ENCODE measurements around the gene SETD7.
"Not testable (repeated sequence)": the region's sequence is repeated elsewhere in the genome, so short reads cannot be mapped to it uniquely, and the experiment has no call there.

The SETD7 gene

DNA sequence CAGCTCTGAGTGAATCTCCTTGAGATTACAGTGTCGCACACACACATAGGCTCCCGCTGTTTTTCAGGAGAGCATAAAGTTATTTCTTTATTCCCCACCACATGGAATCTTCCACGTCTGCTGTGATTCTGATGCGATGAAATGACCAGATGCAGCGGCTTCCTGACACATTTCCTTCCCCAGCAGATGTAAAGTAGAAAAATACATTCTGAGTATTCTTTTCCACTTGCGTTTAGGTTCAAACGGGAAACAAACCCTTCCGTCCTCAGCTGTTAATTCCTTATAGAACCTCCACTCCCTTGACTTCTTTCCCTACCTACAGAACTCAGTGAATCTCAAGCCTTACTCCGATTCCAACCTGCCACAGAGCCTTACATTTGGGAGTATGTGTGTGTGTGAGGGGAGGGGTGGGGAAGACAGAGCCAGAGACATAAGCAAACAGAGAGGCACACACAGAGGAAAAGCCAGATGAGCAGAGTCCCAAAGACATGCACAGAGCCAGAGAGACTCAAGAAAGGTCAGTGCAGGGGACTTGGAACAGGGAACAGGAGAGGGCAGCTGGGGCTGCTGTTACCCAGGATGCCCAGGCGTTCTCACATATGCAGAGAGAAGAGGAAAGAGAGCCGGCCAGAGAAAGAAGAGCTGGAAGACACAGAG, 47.3 kb downstream of the SETD7 start:
- DNase-seq: no peak

DNA sequence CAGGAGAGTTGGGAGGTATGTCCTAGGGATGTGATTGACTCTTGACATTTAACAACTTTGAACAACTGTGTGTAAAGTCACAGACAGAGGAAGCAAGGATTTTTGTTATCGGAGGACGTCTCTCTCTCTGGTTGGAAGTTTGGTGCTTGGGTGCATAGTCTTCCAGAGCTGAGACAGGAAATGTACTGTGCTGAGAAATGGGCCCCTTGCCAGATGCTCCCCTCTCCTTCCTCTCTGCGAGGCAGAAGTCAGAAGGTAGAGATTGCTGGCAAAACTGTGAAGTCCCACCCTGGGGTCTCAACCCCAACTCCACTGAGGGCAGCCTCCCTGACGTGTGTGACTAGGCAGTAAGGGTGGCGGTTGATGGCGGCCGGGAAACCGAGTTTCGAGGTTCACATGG, 49.2 kb downstream of the SETD7 start:
- no peak for DNase-seq

GRCh38 chr4:139503622-139504166, 52.3 kb downstream of the SETD7 start:
- DNase-seq: no peak

DNA sequence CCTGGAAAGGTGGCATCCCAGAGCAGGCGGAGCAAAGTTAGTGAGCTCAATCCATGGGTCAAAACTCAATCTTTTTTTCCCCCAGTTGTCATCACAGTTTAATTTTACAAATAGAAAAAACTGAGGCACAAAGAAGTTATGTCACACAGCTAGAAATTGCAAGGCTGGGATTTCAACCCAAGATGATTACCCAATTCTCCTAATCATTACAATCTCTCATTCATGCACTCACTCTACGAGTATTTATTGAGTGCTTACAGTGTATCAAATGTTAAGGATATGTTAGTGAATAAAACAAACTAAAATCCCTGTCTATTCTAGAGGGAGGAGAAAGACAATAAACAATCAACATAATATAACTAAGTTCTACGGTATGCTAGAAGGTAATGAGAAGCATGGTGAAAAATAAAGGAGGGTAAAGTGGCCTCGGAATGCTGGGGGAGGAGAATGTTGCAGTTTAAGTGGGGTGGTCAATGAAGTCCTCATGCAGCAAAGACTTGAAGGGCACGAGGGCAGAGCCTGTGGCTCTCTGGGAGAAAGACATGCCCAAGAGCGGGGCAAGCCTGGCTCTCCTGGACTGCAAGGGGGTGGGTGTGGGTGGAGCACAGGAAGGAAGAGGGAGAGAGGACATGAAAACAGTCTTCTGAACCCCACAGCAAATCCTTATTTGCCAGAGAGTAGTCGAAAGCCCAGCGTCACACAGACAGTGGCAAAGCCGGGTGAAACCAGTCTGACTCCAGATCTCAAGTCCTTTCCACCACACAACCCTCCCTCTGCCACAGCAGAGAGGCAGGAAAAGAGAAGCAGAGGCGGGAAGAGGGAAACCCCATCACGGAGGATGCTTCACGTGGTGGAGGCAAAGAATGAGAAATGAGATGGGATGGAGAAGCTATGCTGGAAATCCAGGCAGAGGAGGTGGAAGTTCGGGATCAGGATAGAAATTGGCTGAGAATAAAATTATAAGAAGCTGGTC, 53.8 kb downstream of the SETD7 start:
- no peak for DNase-seq

- no peak for DNase-seq
These were observed 54.5 kb downstream of the SETD7 start for GRCh38 chr4:139501527-139501926.

GRCh38 chr4:139501117-139501516, 54.9 kb downstream of the SETD7 start:
- no peak for DNase-seq

DNA sequence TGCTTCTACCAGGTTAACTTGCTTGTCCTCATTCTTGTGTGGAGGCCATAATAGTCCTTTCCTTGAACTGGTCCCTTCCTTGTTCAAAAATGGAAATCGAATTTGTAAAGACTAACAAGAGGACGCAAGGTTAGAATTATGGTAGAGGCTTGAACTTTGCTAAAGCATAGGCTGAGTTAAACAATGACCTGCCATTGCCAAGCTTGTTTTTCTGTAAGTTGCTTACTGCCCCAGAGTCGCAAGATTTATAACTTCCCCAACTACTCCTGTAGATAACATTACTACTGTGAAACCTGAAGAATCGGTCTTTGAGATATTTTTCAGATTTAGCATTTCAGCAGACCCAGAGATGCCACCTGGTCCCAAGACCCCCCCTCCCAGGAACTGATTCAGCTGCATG, 56.8 kb downstream of the SETD7 start:
- DNase-seq: no peak

DNA sequence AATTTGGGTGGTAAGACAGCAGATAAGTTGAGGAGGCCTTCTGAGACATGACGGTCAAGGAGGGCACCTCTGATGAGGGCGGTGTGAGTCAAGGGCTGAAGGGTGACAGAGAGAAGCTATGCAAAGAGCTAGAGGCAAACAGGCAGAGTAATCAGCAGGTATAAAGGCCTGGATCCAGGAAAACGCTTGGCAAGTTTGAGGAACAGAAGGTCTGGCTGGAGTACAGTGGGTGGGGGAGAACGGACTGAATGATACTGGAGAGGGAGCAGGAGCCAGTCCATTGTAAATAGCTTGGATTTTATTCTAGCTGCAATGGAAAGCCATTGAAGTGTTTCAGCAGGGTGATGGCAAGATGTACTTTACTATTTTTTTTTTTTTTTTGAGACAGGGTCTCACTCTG, 62.8 kb downstream of the SETD7 start:
- no peak for DNase-seq

GRCh38 chr4:139492429-139492828, 63.6 kb downstream of the SETD7 start:
- no peak for DNase-seq

GRCh38 chr4:139489638-139490037, 66.4 kb downstream of the SETD7 start:
- no peak for DNase-seq

DNA sequence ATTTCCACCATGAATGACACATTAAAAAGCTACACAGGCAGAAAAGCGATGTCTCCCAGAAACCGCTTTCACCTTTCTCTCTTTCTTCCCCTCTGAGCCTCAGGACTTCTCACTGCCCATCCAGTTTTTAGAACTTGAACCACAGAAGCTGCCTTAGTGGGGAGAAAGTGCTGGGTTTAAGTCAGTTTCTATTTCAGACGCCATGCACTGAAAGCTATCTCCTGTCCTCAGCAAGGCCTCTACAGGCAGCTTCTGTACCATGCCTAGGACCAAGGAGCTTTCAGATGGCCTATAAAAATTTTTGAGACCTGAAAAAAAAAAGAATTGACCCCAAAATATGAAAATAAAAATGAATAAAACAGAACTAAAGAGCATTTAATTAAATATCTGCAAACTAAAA, 67.6 kb downstream of the SETD7 start:
- no peak for DNase-seq

DNA sequence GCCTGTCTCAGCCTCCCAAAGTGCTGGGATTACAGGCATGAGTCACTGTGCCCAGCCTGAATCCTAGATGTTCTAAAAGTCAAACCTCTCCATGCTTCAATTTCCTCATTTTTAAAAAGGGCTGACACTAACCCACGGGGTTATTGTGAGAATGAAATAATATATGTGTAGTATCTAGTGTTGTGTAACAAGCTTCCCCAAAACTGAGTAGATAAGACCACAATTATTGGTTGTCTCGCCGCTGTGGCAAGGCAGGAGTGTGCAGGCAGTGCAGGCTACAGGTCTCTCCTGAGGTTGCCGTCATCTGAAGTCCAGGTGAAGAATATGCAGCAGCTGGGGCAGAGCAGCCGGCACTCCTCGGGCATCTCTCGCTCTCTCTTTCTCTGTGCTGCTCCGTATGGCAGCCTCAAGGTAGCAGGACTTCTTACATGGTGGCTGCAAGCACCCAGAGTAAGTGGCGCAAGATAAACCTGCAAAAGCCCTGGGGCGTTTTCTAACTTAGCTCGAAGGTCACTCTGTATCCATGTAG, 71.2 kb downstream of the SETD7 start:
- no peak for DNase-seq

DNA sequence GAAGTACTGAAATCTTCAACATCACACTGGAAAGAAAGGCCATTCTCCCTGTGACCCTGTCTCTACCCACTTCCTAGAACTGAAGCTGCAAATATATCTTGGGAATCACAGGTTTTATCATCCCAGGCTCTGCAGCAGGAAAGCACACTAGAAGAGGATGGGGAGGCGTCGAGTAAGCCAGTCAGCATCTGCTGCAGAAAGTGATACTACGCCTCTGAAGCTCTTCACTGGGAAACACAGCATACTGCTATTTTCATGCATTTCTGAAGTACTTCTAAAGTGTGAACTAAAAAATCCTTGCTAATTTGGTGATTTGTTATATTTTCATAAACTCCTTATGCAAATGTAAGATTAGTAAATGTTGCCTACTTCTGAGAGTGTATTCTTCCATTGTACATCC, 73.0 kb downstream of the SETD7 start:
- DNase-seq: no peak

- no peak for DNase-seq
These were observed 74.6 kb downstream of the SETD7 start for GRCh38 chr4:139481465-139481864.

DNA sequence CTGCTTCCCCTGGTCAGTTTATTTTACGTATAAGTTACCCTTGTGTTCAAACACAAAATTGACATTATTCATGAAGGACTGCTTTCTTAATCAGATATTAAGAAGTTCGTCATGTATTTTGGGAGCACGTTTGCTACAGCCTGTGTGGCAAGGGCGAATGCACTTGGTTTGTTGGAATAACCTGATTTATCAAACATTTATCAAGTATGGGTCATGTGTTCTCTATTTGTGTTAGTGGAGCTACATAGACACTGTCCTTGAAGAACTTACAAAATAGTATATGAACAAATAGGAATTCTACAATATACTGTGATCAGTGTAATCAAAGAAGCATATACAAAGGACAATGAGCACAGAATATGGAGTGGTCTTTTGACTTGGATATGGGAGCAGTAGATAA, 79.7 kb downstream of the SETD7 start:
- DNase-seq: no peak

GRCh38 chr4:139472852-139473251, 83.2 kb downstream of the SETD7 start:
- DNase-seq: no peak

GRCh38 chr4:139470997-139471665, 84.9 kb downstream of the SETD7 start:
- DNase-seq: no peak

DNA sequence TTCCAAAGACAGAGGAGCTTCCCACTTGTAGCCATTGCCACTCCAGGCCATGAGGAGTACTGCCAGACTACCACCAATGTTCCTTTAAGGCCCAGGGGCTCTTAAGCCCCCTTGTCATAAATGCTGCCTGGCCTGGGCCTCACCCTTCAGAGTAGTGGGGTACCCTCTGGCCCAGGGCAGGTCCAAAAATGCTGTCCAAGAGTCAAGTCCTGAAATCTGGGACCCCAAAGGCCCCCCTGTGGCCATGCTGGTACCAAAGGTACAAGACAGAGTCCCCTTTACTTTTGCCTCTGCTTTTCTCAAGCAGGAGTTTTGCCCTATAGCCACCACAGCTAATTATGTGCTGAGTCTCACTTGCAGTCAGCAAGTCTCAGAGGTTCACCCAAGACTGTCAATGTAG, 85.7 kb downstream of the SETD7 start:
- DNase-seq: no peak

DNA sequence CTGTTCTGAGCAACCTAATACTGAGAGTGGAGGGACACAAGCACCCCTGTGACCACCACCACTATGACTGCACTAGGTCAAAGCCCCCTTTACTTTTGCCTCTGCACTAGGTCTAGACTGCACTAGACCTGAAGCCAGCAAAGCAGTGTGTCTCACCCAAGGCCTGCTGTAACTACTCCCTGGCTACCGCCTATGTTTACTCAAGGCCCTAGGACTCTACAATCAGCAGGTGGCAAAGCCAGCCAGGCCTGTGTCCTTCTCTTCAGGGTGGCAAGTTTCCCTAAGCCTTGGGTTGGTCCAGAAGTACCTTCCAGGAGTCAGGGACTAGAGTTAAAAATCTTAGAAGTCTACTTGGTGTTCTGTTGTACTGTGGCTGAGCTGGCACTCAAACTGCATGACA, 86.2 kb downstream of the SETD7 start:
- no peak for DNase-seq

- no peak for DNase-seq
These were observed 86.8 kb downstream of the SETD7 start for GRCh38 chr4:139469216-139469615.

DNA sequence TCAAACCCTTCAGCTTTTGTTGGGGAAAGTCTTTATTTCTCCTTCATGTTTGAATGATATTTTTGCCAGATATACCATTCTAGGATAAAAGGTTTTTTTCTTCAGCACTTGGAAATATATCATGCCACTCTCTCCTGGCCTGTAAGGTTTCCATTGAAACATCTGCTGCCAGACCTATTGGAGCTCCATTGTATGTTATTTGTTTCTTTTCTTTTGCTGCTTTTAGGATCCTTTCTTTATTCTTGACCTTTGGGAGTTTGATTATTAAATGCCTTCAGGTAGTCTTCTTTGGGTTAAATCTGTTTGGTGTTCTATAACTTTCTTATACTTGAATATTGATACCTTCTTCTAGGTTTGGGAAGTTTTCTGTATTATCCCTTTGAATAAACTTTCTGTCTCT, 87.3 kb downstream of the SETD7 start:
- not testable (repeated sequence) for DNase-seq

- no peak for DNase-seq
These were observed 90.1 kb downstream of the SETD7 start for GRCh38 chr4:139465922-139466321.

DNA sequence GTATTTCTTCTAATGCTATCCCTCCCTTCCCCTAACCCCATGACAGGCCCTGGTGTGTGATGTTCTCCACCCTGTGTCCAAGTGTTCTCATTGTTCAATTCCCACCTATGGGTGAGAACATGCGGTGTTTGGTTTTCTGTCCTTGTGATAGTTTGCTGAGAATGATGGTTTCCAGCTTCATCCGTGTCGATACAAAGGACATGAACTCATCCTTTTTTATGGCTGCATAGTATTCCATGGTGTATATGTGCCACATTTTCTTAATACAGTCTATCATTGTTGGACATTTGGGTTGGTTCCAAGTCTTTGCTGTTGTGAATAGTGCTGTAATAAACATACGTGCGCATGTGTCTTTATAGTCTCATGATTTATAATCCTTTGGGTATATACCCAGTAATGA, 91.5 kb downstream of the SETD7 start:
- not testable (repeated sequence) for DNase-seq

Data from DMS 273 treated with DMSO at 0.1 percent for 48 hours (cell line).